GM23338 (cell line): ENCODE results near the gene SLC18A2. TPM values are rescaled to one million over a fixed set of nuclear protein-coding genes. Genes with fewer than 3 reads are reported as not detected.

Source experiments
- ATAC-seq: fragments of 200-7000 bp; cut with Tn5 transposase; 3 replicates; pipeline ENCODE4 v1.9.1; 2020
- DNase-seq: peaks from one replicate; pipeline ENCODE4 v3.0.0-alpha.2; 2015; ENCODE audit warnings: low spot score
- H2AFZ ChIP-seq: fragments of 200-600 bp; sonication (generic); 2 replicates; pipeline ENCODE4 v1.8.0; 2016; ENCODE audit warnings: antibody characterized with exemption, mild to moderate bottlenecking, moderate library complexity
- H3F3A ChIP-seq: fragments of 200-600 bp; sonication (generic); replicated peaks from 2 replicates; pipeline ENCODE4 v1.8.0; 2017; ENCODE audit warnings: antibody characterized with exemption, mixed run types, low read depth
- H3K27ac ChIP-seq: fragments of 200-600 bp; sonication (generic); 2 replicates; pipeline ENCODE4 v1.6.1; 2016; ENCODE audit warnings: low read depth
- H3K27me3 ChIP-seq: fragments of 200-600 bp; sonication (generic); 2 replicates; pipeline ENCODE4 v1.8.0; 2016; ENCODE audit warnings: mild to moderate bottlenecking, mixed run types, moderate library complexity; ENCODE audit not compliant: insufficient read depth
- H3K36me3 ChIP-seq: fragments of 200-600 bp; sonication (generic); 2 replicates; pipeline ENCODE4 v1.8.0; 2016; ENCODE audit warnings: mild to moderate bottlenecking; ENCODE audit not compliant: insufficient read depth
- H3K4me1 ChIP-seq: fragments of 200-600 bp; sonication (generic); 2 replicates; pipeline ENCODE4 v1.8.0; 2016; ENCODE audit warnings: mild to moderate bottlenecking, moderate library complexity; ENCODE audit not compliant: insufficient read depth
- H3K4me2 ChIP-seq: fragments of 200-600 bp; sonication (generic); 2 replicates; pipeline ENCODE4 v1.7.1; 2017; ENCODE audit warnings: mixed run types
- H3K4me3 ChIP-seq: fragments of 200-600 bp; sonication (generic); 2 replicates; pipeline ENCODE4 v1.6.1; 2016; ENCODE audit warnings: mixed run types
- H3K79me2 ChIP-seq: fragments of 200-600 bp; sonication (generic); replicated peaks from 2 replicates; pipeline ENCODE4 v1.8.0; 2017; ENCODE audit warnings: mild to moderate bottlenecking; ENCODE audit not compliant: insufficient read depth
- H3K9me2 ChIP-seq: fragments of 200-600 bp; sonication (generic); 2 replicates; pipeline ENCODE4 v1.8.0; 2017; ENCODE audit not compliant: insufficient read depth
- H4K20me1 ChIP-seq: fragments of 200-600 bp; sonication (generic); replicated peaks from 2 replicates; pipeline ENCODE4 v1.8.0; 2017; ENCODE audit warnings: mild to moderate bottlenecking; ENCODE audit not compliant: insufficient read depth
- H3K27ac Mint-ChIP-seq: 2 replicates; pipeline ENCODE4 v1.8.0; 2020; ENCODE audit warnings: inconsistent platforms, mild to moderate bottlenecking, moderate library complexity, mixed read lengths
- H3K27me3 Mint-ChIP-seq: 3 replicates; pipeline ENCODE4 v1.8.0; 2022; ENCODE audit warnings: low read depth, mild to moderate bottlenecking, moderate library complexity, mixed read lengths, inconsistent platforms; ENCODE audit not compliant: insufficient read depth, poor library complexity
- H3K36me3 Mint-ChIP-seq: 3 replicates; pipeline ENCODE4 v1.8.0; 2021; ENCODE audit warnings: low read depth, mild to moderate bottlenecking, inconsistent platforms, moderate library complexity, mixed read lengths
- H3K4me1 Mint-ChIP-seq: 3 replicates; pipeline ENCODE4 v1.8.0; 2020; ENCODE audit warnings: mild to moderate bottlenecking, inconsistent platforms, mixed read lengths
- H3K4me3 Mint-ChIP-seq: 3 replicates; pipeline ENCODE4 v1.8.0; 2021; ENCODE audit warnings: moderate library complexity, mild to moderate bottlenecking, inconsistent platforms, mixed read lengths
- H3K9me3 Mint-ChIP-seq: 3 replicates; pipeline ENCODE4 v1.8.0; 2020; ENCODE audit warnings: moderate library complexity, mild to moderate bottlenecking, inconsistent platforms, mixed read lengths
- CREB1 ChIP-seq: fragments of 250-450 bp; sonication (Bioruptor Pico); IDR thresholded peaks from 2 replicates; pipeline ENCODE4 v1.5.0; 2020; ENCODE audit warnings: low read depth, mild to moderate bottlenecking, moderate library complexity
- CTCF ChIP-seq, 2 experiments: fragments of 200-600 bp in 1 of 2; sonication (generic) in 1 of 2; conservative IDR thresholded peaks; 2 replicates each; pipeline versions ENCODE4 v1.5.1 to v1.6.1; 2016 to 2017; ENCODE audit warnings: antibody characterized with exemption in 2 of 2, low read depth in 2 of 2, mild to moderate bottlenecking in 2 of 2, moderate library complexity in 1 of 2
- EZH2phosphoT487 ChIP-seq: fragments of 200-600 bp; sonication (generic); IDR thresholded peaks from one replicate; pipeline ENCODE4 v1.8.1; 2018; ENCODE audit warnings: antibody characterized with exemption; ENCODE audit not compliant: unreplicated experiment
- JUNB ChIP-seq: IDR thresholded peaks from one replicate; pipeline ENCODE4 v1.6.1; 2016; ENCODE audit warnings: antibody characterized with exemption; ENCODE audit not compliant: unreplicated experiment
- NANOG ChIP-seq: IDR thresholded peaks from 2 replicates; pipeline ENCODE4 v1.6.1; 2016; ENCODE audit warnings: antibody characterized with exemption, borderline replicate concordance
- POLR2AphosphoS5 ChIP-seq: IDR thresholded peaks from 2 replicates; pipeline ENCODE4 v1.6.1; 2016; ENCODE audit warnings: antibody characterized with exemption, low read depth
- STAT1 ChIP-seq: IDR thresholded peaks from one replicate; pipeline ENCODE4 v1.6.1; 2016; ENCODE audit warnings: antibody characterized with exemption; ENCODE audit not compliant: unreplicated experiment
- ZNF114 ChIP-seq: fragments of 250-450 bp; sonication (Bioruptor Pico); IDR thresholded peaks from 2 replicates; pipeline ENCODE4 v1.5.0; 2020; ENCODE audit warnings: mild to moderate bottlenecking, moderate library complexity
- ZNF331 ChIP-seq: fragments of 250-450 bp; sonication (Bioruptor Pico); IDR thresholded peaks from 2 replicates; pipeline ENCODE4 v1.5.0; 2020; ENCODE audit warnings: low read depth, mild to moderate bottlenecking, moderate library complexity
- ZNF462 ChIP-seq: fragments of 250-450 bp; sonication (Bioruptor Pico); IDR thresholded peaks from 2 replicates; pipeline ENCODE4 v1.5.0; 2020; ENCODE audit warnings: mild to moderate bottlenecking, moderate library complexity
- polyA plus RNA-seq: library from polyadenylated mRNA; unstranded; fragments of >200 nt; fragmentation: Nextera tagmentation; extraction: Ambion mirVana; gene quantifications from 2 replicates; pipeline ENCODE4 v1.2.1, GENCODE V29; 2016
- total RNA-seq: library from RNA; depleted of rRNA; stranded (reverse); fragments of >200 nt; shearing (Covaris generic); gene quantifications from 2 replicates; pipeline ENCODE4 v1.2.3, GENCODE V29; 2014

The SLC18A2 gene
- total and polyA plus RNA-seq, 2 experiments from 2014 or later = 4.3 to 8.7 TPM

GRCh38 chr10:117272195-117273076 is 31.5 kb downstream of the SLC18A2 start:
- no peak overlapping the region for H3K27ac ChIP-seq
- Mint-ChIP-seq H3K27ac (no peak overlapping the region), H3K36me3 (peaks cover 3% of the 10 kb centered on the region; the same call in 1 of the 3 replicates), H3K27me3 (peaks cover 7% of the 10 kb centered on the region), H3K9me3 (no peaks in the 10 kb centered on the region), H3K4me3 (no peak overlapping the region), H3K4me1 (peaks cover 2% of the 10 kb centered on the region; the same call in 1 of the 3 replicates)
- no peak for TF ChIP-seq CTCF (conservative IDR thresholded peaks at IDR 0.05; ENCODE audit: low read depth in 2 of 2)
- TF ChIP-seq ZNF114 = no peak
- H3K9me2 ChIP-seq = no peaks in the 10 kb centered on the region
- H3K4me1 ChIP-seq = no peaks in the 10 kb centered on the region
- no peak overlapping the region for H2AFZ ChIP-seq
- H3K79me2 ChIP-seq = no peaks in the 10 kb centered on the region
- H3F3A ChIP-seq = no peaks in the 10 kb centered on the region
- no peak for DNase-seq
- H3K4me2 ChIP-seq = no peak overlapping the region
- no peak overlapping the region for H3K4me3 ChIP-seq
- no peaks in the 10 kb centered on the region for H3K36me3 ChIP-seq
- H4K20me1 ChIP-seq = no peaks in the 10 kb centered on the region
- no peaks in the 10 kb centered on the region for H3K27me3 ChIP-seq
- no peak; the same call in 2 of the 3 replicates for ATAC-seq

- no peaks in the 10 kb centered on the region for H3K9me3 Mint-ChIP-seq
- H3K9me2 ChIP-seq = no peaks in the 10 kb centered on the region
- H3K4me2 ChIP-seq = no peak overlapping the region
- H3K4me1 ChIP-seq = no peaks in the 10 kb centered on the region
- no peak overlapping the region for H3K4me3 ChIP-seq
- H3K4me1 Mint-ChIP-seq = peaks cover 2% of the 10 kb centered on the region; the same call in 1 of the 3 replicates
- peaks cover 1% of the 10 kb centered on the region; the same call in 1 of the 3 replicates for H3K36me3 Mint-ChIP-seq
- H3K27me3 ChIP-seq = no peaks in the 10 kb centered on the region
- H3K79me2 ChIP-seq = no peaks in the 10 kb centered on the region
- no peak overlapping the region for H3K27ac ChIP-seq
- no peaks in the 10 kb centered on the region for H4K20me1 ChIP-seq
- H3F3A ChIP-seq = no peaks in the 10 kb centered on the region
- no peak for DNase-seq
- no peak overlapping the region for H3K4me3 Mint-ChIP-seq
- no peak; the same call in 2 of the 3 replicates for ATAC-seq
- H3K27ac Mint-ChIP-seq = no peak overlapping the region
- H3K27me3 Mint-ChIP-seq = peaks cover 5% of the 10 kb centered on the region
- H2AFZ ChIP-seq = no peak overlapping the region
- no peaks in the 10 kb centered on the region for H3K36me3 ChIP-seq
- TF ChIP-seq CREB1 (CRISPR knock-in tag) = no peak
- no peak for TF ChIP-seq ZNF331 (CRISPR knock-in tag)
- no peak for TF ChIP-seq CTCF (conservative IDR thresholded peaks at IDR 0.05; ENCODE audit: low read depth in 2 of 2)
- TF ChIP-seq EZH2phosphoT487 = no peak
- TF ChIP-seq NANOG = no peak
- TF ChIP-seq STAT1 = no peak
- TF ChIP-seq JUNB = no peak
- no peak for TF ChIP-seq POLR2AphosphoS5
- TF ChIP-seq ZNF462 (CRISPR knock-in tag) = no peak
Observed at GRCh38 chr10:117273980-117274379, 33.1 kb downstream of the SLC18A2 start.
